ENCODE measurements around the gene RASGEF1B. TPM values are rescaled to one million over a fixed set of nuclear protein-coding genes. Genes with fewer than 3 reads are reported as not detected.

Gene RASGEF1B
- total RNA-seq, 4 donors from 2014 or later: 4.3 to 15.5 (median 10.2) TPM

DNA sequence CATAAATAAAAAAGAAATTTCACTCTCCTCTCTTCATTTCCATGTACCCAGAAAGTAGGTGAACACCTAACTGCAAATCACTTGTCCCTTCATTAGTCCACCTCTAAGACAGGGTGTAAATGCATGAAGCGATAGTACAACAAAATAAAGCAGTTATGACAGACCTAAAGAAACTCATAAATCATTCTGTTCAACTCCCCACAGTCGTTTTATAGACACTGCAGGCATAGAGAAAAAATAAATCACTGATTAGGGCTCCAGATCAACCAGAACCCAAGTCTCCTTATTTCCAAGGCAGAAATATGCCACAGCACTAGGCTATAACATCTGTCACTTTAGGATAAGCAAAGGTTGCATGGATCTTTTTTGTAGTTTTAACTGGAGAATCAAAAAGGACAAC lies 3.0 kb downstream of the RASGEF1B start:
- no peaks in the 10 kb centered on the region for H3K9me3 ChIP-seq
- intact Hi-C loops (cut with DNase I): no loop called here
- TF ChIP-seq, protein P1, sequence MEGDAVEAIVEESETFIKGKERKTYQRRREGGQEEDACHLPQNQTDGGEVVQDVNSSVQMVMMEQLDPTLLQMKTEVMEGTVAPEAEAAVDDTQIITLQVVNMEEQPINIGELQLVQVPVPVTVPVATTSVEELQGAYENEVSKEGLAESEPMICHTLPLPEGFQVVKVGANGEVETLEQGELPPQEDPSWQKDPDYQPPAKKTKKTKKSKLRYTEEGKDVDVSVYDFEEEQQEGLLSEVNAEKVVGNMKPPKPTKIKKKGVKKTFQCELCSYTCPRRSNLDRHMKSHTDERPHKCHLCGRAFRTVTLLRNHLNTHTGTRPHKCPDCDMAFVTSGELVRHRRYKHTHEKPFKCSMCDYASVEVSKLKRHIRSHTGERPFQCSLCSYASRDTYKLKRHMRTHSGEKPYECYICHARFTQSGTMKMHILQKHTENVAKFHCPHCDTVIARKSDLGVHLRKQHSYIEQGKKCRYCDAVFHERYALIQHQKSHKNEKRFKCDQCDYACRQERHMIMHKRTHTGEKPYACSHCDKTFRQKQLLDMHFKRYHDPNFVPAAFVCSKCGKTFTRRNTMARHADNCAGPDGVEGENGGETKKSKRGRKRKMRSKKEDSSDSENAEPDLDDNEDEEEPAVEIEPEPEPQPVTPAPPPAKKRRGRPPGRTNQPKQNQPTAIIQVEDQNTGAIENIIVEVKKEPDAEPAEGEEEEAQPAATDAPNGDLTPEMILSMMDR (IDR thresholded peaks at IDR 0.05): no peak
- H3K27ac ChIP-seq: no peak overlapping the region
- no peak overlapping the region for H3K4me3 ChIP-seq (replicated peaks in 1 of 3)
- H3K36me3 ChIP-seq: no peaks in the 10 kb centered on the region
- DNase-seq: no peak
- WGBS, 2 donors: 83 to 95% methylated on average over 2 of the region's 2 CpGs
- peaks cover 13 to 14% of the 10 kb centered on the region in 2 donors for H3K4me1 ChIP-seq
- H3K27me3 ChIP-seq: no peaks in the 10 kb centered on the region

DNA sequence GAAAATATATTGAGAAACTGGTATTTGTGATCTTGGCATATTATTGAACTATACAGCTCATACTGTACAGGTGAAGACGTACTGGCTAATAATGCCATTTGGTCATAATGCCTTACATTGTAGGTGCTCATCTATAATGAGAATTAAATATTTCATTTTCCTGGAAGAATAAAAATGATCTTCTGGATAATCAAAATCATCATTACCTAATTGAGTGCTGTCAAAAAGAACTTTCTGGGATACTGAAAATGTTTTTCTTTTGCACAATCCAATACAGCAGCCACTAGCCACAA lies 4.1 kb downstream of the RASGEF1B start:
- no peak overlapping the region for H3K4me3 ChIP-seq (replicated peaks in 1 of 3)
- H3K36me3 ChIP-seq: no peaks in the 10 kb centered on the region
- 16 to 18% methylated on average over 1 of the region's 1 CpG for WGBS, 2 donors
- H3K9me3 ChIP-seq: no peaks in the 10 kb centered on the region
- no peak for DNase-seq
- H3K4me1 ChIP-seq: peaks cover 5 to 6% of the 10 kb centered on the region in 2 donors
- intact Hi-C loops (cut with DNase I): no loop called here
- no peak for TF ChIP-seq POLR2A (IDR thresholded peaks at IDR 0.05)
- TF ChIP-seq, protein P1 (IDR thresholded peaks at IDR 0.05): no peak
- no peak overlapping the region for H3K27ac ChIP-seq
- H3K27me3 ChIP-seq: no peaks in the 10 kb centered on the region

DNA sequence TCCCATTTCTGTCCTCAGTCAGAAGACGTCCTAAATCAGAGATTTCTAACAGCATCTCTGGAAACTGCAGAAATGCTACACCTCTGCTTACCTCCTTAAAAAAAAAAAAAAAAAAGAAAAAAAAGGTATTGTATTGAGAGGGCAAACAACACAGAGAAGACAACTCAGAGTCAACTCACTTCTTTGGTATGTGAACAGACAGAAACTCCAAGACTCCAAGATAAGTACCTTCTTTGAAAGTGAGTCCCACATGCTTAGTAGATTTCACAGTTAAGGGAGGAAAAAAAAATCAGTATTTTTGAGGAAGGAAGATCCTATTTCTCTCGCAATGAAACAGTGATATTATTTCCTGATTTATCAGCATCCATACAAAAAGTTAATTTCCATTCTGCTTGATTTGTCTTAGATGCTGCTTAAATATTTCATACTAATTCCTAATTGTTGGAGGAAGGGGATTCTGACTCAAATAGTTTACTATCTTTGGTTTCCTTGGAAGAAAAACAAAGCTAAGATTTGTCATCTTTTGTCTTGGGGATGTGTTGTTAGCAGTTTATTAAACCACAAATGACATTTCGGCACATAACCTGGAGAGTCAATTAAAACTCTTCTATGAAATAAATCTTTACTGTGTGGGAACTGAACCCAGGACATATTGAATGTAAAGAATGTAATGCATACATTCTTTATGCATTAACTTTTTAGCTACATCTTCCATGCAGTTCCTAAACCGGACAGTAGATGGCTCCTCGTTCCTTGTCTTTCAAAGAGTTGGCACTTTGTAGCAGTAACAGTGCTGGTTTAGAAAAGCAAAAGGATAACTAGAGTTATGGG lies 4.7 kb downstream of the RASGEF1B start:
- H3K27ac ChIP-seq: no peak overlapping the region
- no peaks in the 10 kb centered on the region for H3K9me3 ChIP-seq
- no peaks in the 10 kb centered on the region for H3K27me3 ChIP-seq
- intact Hi-C loops (cut with DNase I): no loop called here
- no peak overlapping the region for H3K4me3 ChIP-seq (replicated peaks in 1 of 3)
- WGBS, 2 donors: 34 to 39% methylated on average over 5 of the region's 5 CpGs
- peaks cover 0 to under 1% of the 10 kb centered on the region in 2 donors for H3K4me1 ChIP-seq
- no peaks in the 10 kb centered on the region for H3K36me3 ChIP-seq
- no peak for TF ChIP-seq POLR2A (IDR thresholded peaks at IDR 0.05)
- TF ChIP-seq, protein P1 (IDR thresholded peaks at IDR 0.05): peak; percentile 63 to 97 (median 94)
- DNase-seq: peak; percentile 51 to 55

DNA sequence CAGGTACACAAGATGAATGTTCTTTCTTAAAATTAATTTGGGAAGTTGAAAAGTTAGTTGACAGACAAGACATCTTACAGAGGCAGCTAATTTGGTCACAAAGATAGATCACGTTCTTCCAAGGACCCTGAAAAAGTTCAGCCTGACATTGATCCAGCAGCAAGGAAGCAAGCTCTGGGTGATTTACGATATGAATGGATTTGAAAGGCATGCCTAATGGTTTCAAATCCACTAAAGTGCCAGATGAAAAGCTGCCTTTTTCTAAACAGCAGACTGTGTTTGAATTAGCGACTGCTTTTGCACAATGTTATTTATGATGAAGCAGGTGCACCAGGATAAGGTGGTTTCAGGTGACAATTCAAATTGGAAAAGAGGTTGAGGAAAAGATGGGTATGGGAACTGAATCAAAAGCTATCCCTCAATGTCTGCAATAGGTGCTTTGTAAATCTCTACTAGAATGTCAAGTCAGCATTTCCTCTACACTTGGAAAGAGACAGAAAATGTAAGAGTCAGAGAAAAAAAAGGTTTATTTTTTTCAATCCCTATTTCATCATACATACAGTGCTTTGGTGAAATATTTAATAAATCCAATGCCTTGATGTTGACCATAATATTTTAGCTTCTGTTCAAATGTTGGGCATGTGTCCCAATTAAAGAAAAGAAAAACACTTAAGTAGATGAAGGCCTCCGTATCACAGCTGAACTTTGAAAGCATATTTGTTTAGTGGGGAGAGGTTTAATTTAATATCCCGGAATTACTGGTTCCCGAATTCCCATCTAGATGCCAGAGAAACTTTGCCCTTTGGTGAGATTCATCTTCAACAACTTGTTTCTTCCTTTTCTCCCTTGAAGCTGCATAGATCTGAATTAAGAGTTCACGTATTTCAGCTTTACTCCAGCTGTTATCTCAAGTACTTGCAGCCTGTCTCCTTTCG lies 6.0 kb downstream of the RASGEF1B start:
- H3K27me3 ChIP-seq: no peaks in the 10 kb centered on the region
- DNase-seq: no peak
- intact Hi-C loops (cut with DNase I): no loop called here
- WGBS, 2 donors: 82 to 89% methylated on average over 8 of the region's 8 CpGs
- TF ChIP-seq POLR2A (IDR thresholded peaks at IDR 0.05): no peak
- TF ChIP-seq, protein P1 (IDR thresholded peaks at IDR 0.05): no peak
- H3K9me3 ChIP-seq: no peaks in the 10 kb centered on the region
- H3K4me3 ChIP-seq (replicated peaks in 1 of 3): no peak overlapping the region
- H3K27ac ChIP-seq: no peak overlapping the region
- no peaks in the 10 kb centered on the region for H3K4me1 ChIP-seq
- no peaks in the 10 kb centered on the region for H3K36me3 ChIP-seq

DNA sequence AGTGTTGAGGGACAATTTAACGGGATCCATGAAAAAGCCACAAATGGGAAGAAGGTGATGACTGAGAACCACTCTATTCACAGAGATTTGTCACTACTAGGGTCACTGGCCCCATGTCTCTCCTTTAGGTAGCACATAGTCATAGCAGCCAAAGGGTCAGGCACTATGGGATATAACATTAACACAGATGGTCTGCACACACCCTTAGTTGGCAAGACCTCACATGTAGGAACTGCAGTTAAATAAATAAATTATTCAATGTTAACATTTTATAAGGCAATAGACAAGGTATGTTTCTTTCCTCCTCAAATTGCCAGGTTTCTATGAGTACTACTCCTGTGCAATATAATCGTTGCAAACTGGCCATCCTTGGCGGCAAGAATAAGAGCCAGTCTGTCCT lies 10.9 kb downstream of the RASGEF1B start:
- intact Hi-C loops (cut with DNase I): no loop called here
- no peaks in the 10 kb centered on the region for H3K9me3 ChIP-seq
- H3K4me3 ChIP-seq (replicated peaks in 1 of 3): no peak overlapping the region
- no peak for DNase-seq
- no peak for TF ChIP-seq POLR2A (IDR thresholded peaks at IDR 0.05)
- TF ChIP-seq, protein P1 (IDR thresholded peaks at IDR 0.05): no peak
- WGBS, 2 donors: 89 to 94% methylated on average over 3 of the region's 3 CpGs
- no peak overlapping the region for H3K27ac ChIP-seq
- H3K27me3 ChIP-seq: no peaks in the 10 kb centered on the region
- H3K4me1 ChIP-seq: no peaks in the 10 kb centered on the region
- H3K36me3 ChIP-seq: peaks cover 0 to 6% of the 10 kb centered on the region in 2 donors

Measured in thyroid gland (tissue), 4 donors.